ENCODE measurements around the gene PCBD2. TPM values are rescaled to one million over a fixed set of nuclear protein-coding genes. Genes with fewer than 3 reads are reported as not detected.

Gene PCBD2
- total and polyA plus RNA-seq, 2 donors (not counting 1 experiment from before 2014, with no cell fraction given): 3.8 to 5.4 TPM

- Histone ChIP-seq H3K27me3 (ENCODE audit: control insufficient read depth, insufficient read depth, low read length) (no peaks in the 10 kb centered on the region), H3K36me3 (ENCODE audit: control insufficient read depth, insufficient read depth, low read length) (peaks cover 2% of the 10 kb centered on the region), H3K4me3 (replicated peaks in 1 of 4; ENCODE audit: control extremely low read depth in 1 of 4, insufficient read depth in 1 of 4, low read depth in 3 of 4, low read length in 4 of 4) (no peak overlapping the region), H4K20me1 (ENCODE audit: control insufficient read depth, extremely low read depth, insufficient read depth, low read length) (no peaks in the 10 kb centered on the region), H3K27ac (ENCODE audit: insufficient read depth, low read length) (no peak overlapping the region), H3K4me1 (ENCODE audit: control insufficient read depth, extremely low read depth, insufficient read depth, low read length) (no peaks in the 10 kb centered on the region), H2AFZ (ENCODE audit: low read length) (no peak overlapping the region), H3K79me2 (ENCODE audit: control insufficient read depth, insufficient read depth, low read length) (peaks cover 2% of the 10 kb centered on the region), H3K9ac (ENCODE audit: insufficient read depth, low read length) (no peak overlapping the region), H3K4me2 (ENCODE audit: extremely low read depth, insufficient read depth, low read length) (no peak overlapping the region), H3K9me3 (ENCODE audit: control insufficient read depth, insufficient read depth, low read depth, low read length) (no peaks in the 10 kb centered on the region)
- TF ChIP-seq, protein P1, sequence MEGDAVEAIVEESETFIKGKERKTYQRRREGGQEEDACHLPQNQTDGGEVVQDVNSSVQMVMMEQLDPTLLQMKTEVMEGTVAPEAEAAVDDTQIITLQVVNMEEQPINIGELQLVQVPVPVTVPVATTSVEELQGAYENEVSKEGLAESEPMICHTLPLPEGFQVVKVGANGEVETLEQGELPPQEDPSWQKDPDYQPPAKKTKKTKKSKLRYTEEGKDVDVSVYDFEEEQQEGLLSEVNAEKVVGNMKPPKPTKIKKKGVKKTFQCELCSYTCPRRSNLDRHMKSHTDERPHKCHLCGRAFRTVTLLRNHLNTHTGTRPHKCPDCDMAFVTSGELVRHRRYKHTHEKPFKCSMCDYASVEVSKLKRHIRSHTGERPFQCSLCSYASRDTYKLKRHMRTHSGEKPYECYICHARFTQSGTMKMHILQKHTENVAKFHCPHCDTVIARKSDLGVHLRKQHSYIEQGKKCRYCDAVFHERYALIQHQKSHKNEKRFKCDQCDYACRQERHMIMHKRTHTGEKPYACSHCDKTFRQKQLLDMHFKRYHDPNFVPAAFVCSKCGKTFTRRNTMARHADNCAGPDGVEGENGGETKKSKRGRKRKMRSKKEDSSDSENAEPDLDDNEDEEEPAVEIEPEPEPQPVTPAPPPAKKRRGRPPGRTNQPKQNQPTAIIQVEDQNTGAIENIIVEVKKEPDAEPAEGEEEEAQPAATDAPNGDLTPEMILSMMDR (conservative IDR thresholded peaks at IDR 0.05 in 1 of 2, IDR thresholded peaks at IDR 0.05 in 1 of 2; ENCODE audit: low read depth in 1 of 2, low read length in 2 of 2): no peak
- no peak for TF ChIP-seq EZH2 (IDR thresholded peaks at IDR 0.05; ENCODE audit: low read length, missing control alignments)
- DNase-seq (ENCODE audit: low read depth in 2 of 2): no peak
These were observed 6.6 kb downstream of the PCBD2 start for GRCh38 chr5:134911285-134912206.

DNA sequence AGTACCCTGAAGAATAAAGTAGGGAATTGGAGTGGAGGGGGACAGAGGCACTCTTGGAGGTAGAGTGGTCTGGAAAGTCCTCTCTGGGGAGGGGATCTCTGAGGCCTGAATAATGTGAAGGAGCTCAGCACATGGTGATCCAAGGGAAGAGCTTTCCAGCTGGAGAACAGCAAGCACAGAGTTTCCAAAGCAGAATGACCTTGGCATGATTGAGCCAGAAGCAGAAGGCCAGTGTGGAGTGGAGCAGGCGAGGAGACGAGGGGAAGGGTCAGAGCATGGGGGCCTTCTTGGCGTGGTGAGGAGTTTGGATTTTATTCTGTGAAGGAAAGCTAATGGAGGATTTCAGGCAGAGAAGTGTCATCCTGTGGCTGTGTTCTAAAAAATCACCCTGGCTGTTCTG is 8.3 kb downstream of the PCBD2 start:
- Histone ChIP-seq H3K27ac (ENCODE audit: insufficient read depth, low read length) (no peak overlapping the region), H3K4me3 (replicated peaks in 1 of 4; ENCODE audit: control extremely low read depth in 1 of 4, insufficient read depth in 1 of 4, low read depth in 3 of 4, low read length in 4 of 4) (no peak overlapping the region), H2AFZ (ENCODE audit: low read length) (no peak overlapping the region), H3K4me2 (ENCODE audit: extremely low read depth, insufficient read depth, low read length) (no peak overlapping the region), H3K36me3 (ENCODE audit: control insufficient read depth, insufficient read depth, low read length) (peaks cover 2% of the 10 kb centered on the region), H4K20me1 (ENCODE audit: control insufficient read depth, extremely low read depth, insufficient read depth, low read length) (no peaks in the 10 kb centered on the region), H3K79me2 (ENCODE audit: control insufficient read depth, insufficient read depth, low read length) (no peaks in the 10 kb centered on the region), H3K27me3 (ENCODE audit: control insufficient read depth, insufficient read depth, low read length) (no peaks in the 10 kb centered on the region), H3K9ac (ENCODE audit: insufficient read depth, low read length) (no peak overlapping the region), H3K9me3 (ENCODE audit: control insufficient read depth, insufficient read depth, low read depth, low read length) (no peaks in the 10 kb centered on the region), H3K4me1 (ENCODE audit: control insufficient read depth, extremely low read depth, insufficient read depth, low read length) (no peaks in the 10 kb centered on the region)
- TF ChIP-seq EZH2 (IDR thresholded peaks at IDR 0.05; ENCODE audit: low read length, missing control alignments): no peak
- TF ChIP-seq, protein P1 (conservative IDR thresholded peaks at IDR 0.05 in 1 of 2, IDR thresholded peaks at IDR 0.05 in 1 of 2; ENCODE audit: low read depth in 1 of 2, low read length in 2 of 2): no peak
- no peak for DNase-seq (ENCODE audit: low read depth in 2 of 2)

GRCh38 chr5:134913795-134914194 is 8.9 kb downstream of the PCBD2 start:
- TF ChIP-seq, protein P1 (conservative IDR thresholded peaks at IDR 0.05 in 1 of 2, IDR thresholded peaks at IDR 0.05 in 1 of 2; ENCODE audit: low read depth in 1 of 2, low read length in 2 of 2): no peak
- no peak for TF ChIP-seq EZH2 (IDR thresholded peaks at IDR 0.05; ENCODE audit: low read length, missing control alignments)
- Histone ChIP-seq H3K9ac (ENCODE audit: insufficient read depth, low read length) (no peak overlapping the region), H3K9me3 (ENCODE audit: control insufficient read depth, insufficient read depth, low read depth, low read length) (no peaks in the 10 kb centered on the region), H3K27ac (ENCODE audit: insufficient read depth, low read length) (no peak overlapping the region), H3K4me2 (ENCODE audit: extremely low read depth, insufficient read depth, low read length) (no peak overlapping the region), H3K4me3 (replicated peaks in 1 of 4; ENCODE audit: control extremely low read depth in 1 of 4, insufficient read depth in 1 of 4, low read depth in 3 of 4, low read length in 4 of 4) (no peak overlapping the region), H3K79me2 (ENCODE audit: control insufficient read depth, insufficient read depth, low read length) (no peaks in the 10 kb centered on the region), H3K27me3 (ENCODE audit: control insufficient read depth, insufficient read depth, low read length) (no peaks in the 10 kb centered on the region), H3K4me1 (ENCODE audit: control insufficient read depth, extremely low read depth, insufficient read depth, low read length) (no peaks in the 10 kb centered on the region), H2AFZ (ENCODE audit: low read length) (no peak overlapping the region), H4K20me1 (ENCODE audit: control insufficient read depth, extremely low read depth, insufficient read depth, low read length) (no peaks in the 10 kb centered on the region), H3K36me3 (ENCODE audit: control insufficient read depth, insufficient read depth, low read length) (peaks cover 2% of the 10 kb centered on the region)
- no peak for DNase-seq (ENCODE audit: low read depth in 2 of 2)

All from fibroblast of lung (primary cell).